A673 (cell line): ENCODE measurements around the gene ANKRD55.

Source experiments
- CTCF ChIP-seq: fragments of 300-800, 200-600 bp; sonication (generic); conservative IDR thresholded peaks from 2 replicates; pipeline ENCODE4 v1.5.1; 2017; ENCODE audit warnings: low read depth, mild to moderate bottlenecking, antibody characterized with exemption, low read length, moderate library complexity, mixed read lengths
- EZH2 ChIP-seq: fragments of 200-600 bp; sonication (generic); IDR thresholded peaks from 2 replicates; pipeline ENCODE4 v1.6.1; 2017; ENCODE audit warnings: borderline replicate concordance, low read depth, mild to moderate bottlenecking, mixed read lengths, antibody characterized with exemption, low read length; ENCODE audit not compliant: poor library complexity, severe bottlenecking

- TF ChIP-seq CTCF: no peak
- TF ChIP-seq EZH2: no peak
Measured at GRCh38 chr5:56155992-56156584, 77.0 kb downstream of the ANKRD55 start.
